Stomach (tissue), 4 donors: Measurements from ENCODE around the gene DENND2D.

Experiments
- POLR2A ChIP-seq, 4 donors: fragments of 450-650 bp; IDR thresholded peaks; one replicate each; pipeline ENCODE4 v1.6.1; 2016; ENCODE audit warnings: antibody characterized with exemption in 4 of 4, control low read depth in 2 of 4, mild to moderate bottlenecking in 1 of 4, moderate library complexity in 1 of 4
- TF ChIP-seq, protein P1 (sequence below), 7 experiments: fragments of 450-650 bp in 4 of 7; fragments of 200-600 bp in 3 of 7; sonication (generic) in 3 of 7; IDR thresholded peaks; one replicate each; pipeline ENCODE4 v1.5.1; 2016 to 2019; ENCODE audit warnings: antibody characterized with exemption in 7 of 7, control low read depth in 2 of 7, mild to moderate bottlenecking in 1 of 7

DNA sequence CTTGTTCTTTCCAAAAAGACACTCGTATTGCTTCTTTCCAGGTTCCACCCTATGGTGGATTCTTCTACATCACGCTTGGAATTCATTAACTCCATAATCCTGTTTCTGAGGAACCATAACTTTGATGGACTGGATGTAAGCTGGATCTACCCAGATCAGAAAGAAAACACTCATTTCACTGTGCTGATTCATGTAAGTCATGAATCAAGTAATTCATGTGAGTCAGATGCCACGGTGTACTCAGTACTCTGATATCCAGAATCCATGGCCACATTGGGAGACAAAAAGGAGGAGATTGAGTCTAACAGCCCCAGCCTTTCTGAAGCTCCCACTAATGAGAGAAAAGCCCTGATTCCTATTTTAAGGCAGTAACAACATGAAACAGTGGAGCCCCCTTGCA, 34.4 kb upstream of the DENND2D start:
- TF ChIP-seq, protein P1, sequence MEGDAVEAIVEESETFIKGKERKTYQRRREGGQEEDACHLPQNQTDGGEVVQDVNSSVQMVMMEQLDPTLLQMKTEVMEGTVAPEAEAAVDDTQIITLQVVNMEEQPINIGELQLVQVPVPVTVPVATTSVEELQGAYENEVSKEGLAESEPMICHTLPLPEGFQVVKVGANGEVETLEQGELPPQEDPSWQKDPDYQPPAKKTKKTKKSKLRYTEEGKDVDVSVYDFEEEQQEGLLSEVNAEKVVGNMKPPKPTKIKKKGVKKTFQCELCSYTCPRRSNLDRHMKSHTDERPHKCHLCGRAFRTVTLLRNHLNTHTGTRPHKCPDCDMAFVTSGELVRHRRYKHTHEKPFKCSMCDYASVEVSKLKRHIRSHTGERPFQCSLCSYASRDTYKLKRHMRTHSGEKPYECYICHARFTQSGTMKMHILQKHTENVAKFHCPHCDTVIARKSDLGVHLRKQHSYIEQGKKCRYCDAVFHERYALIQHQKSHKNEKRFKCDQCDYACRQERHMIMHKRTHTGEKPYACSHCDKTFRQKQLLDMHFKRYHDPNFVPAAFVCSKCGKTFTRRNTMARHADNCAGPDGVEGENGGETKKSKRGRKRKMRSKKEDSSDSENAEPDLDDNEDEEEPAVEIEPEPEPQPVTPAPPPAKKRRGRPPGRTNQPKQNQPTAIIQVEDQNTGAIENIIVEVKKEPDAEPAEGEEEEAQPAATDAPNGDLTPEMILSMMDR (IDR thresholded peaks at IDR 0.05): no peak
- TF ChIP-seq POLR2A (IDR thresholded peaks at IDR 0.05): no peak
